ENCODE measurements around the gene CSDE1.
"Not testable (repeated sequence)": the region's sequence is repeated elsewhere in the genome, so short reads cannot be mapped to it uniquely, and the experiment has no call there.

CSDE1 gene

DNA sequence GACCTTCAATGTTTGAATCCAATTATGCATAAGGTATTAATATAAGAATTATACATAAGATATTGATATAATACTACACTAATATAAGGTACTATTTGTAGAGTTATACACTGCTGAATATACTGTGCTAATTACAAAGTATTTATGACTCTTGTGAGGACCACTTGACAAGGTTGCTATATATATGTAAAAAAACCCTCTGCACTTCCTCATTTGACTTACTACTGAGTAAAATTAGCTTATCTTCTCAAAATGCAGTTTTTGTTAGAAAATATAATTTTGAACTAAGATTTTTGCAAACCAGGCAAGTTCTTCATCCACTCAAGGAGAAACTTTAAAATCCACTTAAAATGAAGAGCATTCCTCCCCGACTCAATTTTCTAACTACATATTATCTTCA, 14.2 kb upstream of the CSDE1 start:
- Histone ChIP-seq H3K27ac (no peak overlapping the region), H3K4me1 (no peaks in the 10 kb centered on the region), H4K20me1 (no peaks in the 10 kb centered on the region), H3K27me3 (no peaks in the 10 kb centered on the region), H3K9ac (no peak overlapping the region), H3K4me2 (no peak overlapping the region), H3K9me3 (no peaks in the 10 kb centered on the region), H3K4me3 (no peak overlapping the region), H3K36me3 (peaks cover 76% of the 10 kb centered on the region)
- TF ChIP-seq Cebpa-rat (IDR thresholded peaks at IDR 0.05) = no peak

- H3K9me3 ChIP-seq = no peaks in the 10 kb centered on the region
- no peak overlapping the region for H3K4me2 ChIP-seq
- H3K9ac ChIP-seq = no peak overlapping the region
- no peaks in the 10 kb centered on the region for H3K4me1 ChIP-seq
- no peaks in the 10 kb centered on the region for H3K27me3 ChIP-seq
- H3K4me3 ChIP-seq = no peak overlapping the region
- no peak overlapping the region for H3K27ac ChIP-seq
- no peak for TF ChIP-seq Cebpa-rat (IDR thresholded peaks at IDR 0.05)
- peaks cover 69% of the 10 kb centered on the region for H3K36me3 ChIP-seq
- no peaks in the 10 kb centered on the region for H4K20me1 ChIP-seq
Measured at GRCh38 chr1:114770989-114771388, 13.2 kb upstream of the CSDE1 start.

GRCh38 chr1:114764689-114765088, 6.9 kb upstream of the CSDE1 start:
- Histone ChIP-seq H3K27ac (no peak overlapping the region), H3K4me3 (no peak overlapping the region), H4K20me1 (no peaks in the 10 kb centered on the region), H3K36me3 (peaks cover 15% of the 10 kb centered on the region; the same call in 1 of the 2 replicates), H3K4me1 (no peaks in the 10 kb centered on the region), H3K9me3 (no peaks in the 10 kb centered on the region; the same call in 1 of the 2 replicates), H3K27me3 (no peaks in the 10 kb centered on the region), H3K4me2 (no peak overlapping the region), H3K9ac (no peak overlapping the region)
- TF ChIP-seq Cebpa-rat (IDR thresholded peaks at IDR 0.05) = no peak

- TF ChIP-seq Cebpa-rat (IDR thresholded peaks at IDR 0.05) = no peak
- H3K27ac ChIP-seq = peak overlapping the region; percentile 100
- no peaks in the 10 kb centered on the region for H3K9me3 ChIP-seq
- peaks cover 39% of the 10 kb centered on the region for H4K20me1 ChIP-seq
- H3K4me2 ChIP-seq = peak overlapping the region; percentile 64
- no peaks in the 10 kb centered on the region for H3K27me3 ChIP-seq
- peak overlapping the region; percentile 100 for H3K9ac ChIP-seq
- H3K4me1 ChIP-seq = peaks cover 38% of the 10 kb centered on the region
- H3K4me3 ChIP-seq = peak overlapping the region; percentile 98
- H3K36me3 ChIP-seq = peaks cover 6% of the 10 kb centered on the region; the same call in 1 of the 2 replicates
Measured at GRCh38 chr1:114758256-114758832, 560 bp upstream of the CSDE1 start.

GRCh38 chr1:114756949-114757454, 782 bp downstream of the CSDE1 start:
- peaks cover 49% of the 10 kb centered on the region for H3K4me1 ChIP-seq
- no peaks in the 10 kb centered on the region for H3K27me3 ChIP-seq
- peaks cover 52% of the 10 kb centered on the region for H4K20me1 ChIP-seq
- H3K9me3 ChIP-seq = no peaks in the 10 kb centered on the region
- TF ChIP-seq Cebpa-rat (IDR thresholded peaks at IDR 0.05) = peak; percentile 74
- H3K36me3 ChIP-seq = peaks cover 12% of the 10 kb centered on the region; the same call in 1 of the 2 replicates
- H3K27ac ChIP-seq = peak overlapping the region; percentile 100
- peak overlapping the region; percentile 100 for H3K9ac ChIP-seq
- H3K4me3 ChIP-seq = peak overlapping the region; percentile 98
- peak overlapping the region; percentile 85 for H3K4me2 ChIP-seq

GRCh38 chr1:114756009-114756892, 1.5 kb downstream of the CSDE1 start:
- no peaks in the 10 kb centered on the region for H3K9me3 ChIP-seq
- TF ChIP-seq Cebpa-rat (IDR thresholded peaks at IDR 0.05) = no peak
- peaks cover 56% of the 10 kb centered on the region for H3K4me1 ChIP-seq
- peak overlapping the region; percentile 100; the same call in 1 of the 2 replicates for H3K27ac ChIP-seq
- H3K9ac ChIP-seq = peak overlapping the region; percentile 100
- peak overlapping the region; percentile 85 for H3K4me2 ChIP-seq
- H4K20me1 ChIP-seq = peaks cover 60% of the 10 kb centered on the region
- no peaks in the 10 kb centered on the region for H3K27me3 ChIP-seq
- peak overlapping the region; percentile 98 for H3K4me3 ChIP-seq
- H3K36me3 ChIP-seq = peaks cover 12% of the 10 kb centered on the region; the same call in 1 of the 2 replicates

DNA sequence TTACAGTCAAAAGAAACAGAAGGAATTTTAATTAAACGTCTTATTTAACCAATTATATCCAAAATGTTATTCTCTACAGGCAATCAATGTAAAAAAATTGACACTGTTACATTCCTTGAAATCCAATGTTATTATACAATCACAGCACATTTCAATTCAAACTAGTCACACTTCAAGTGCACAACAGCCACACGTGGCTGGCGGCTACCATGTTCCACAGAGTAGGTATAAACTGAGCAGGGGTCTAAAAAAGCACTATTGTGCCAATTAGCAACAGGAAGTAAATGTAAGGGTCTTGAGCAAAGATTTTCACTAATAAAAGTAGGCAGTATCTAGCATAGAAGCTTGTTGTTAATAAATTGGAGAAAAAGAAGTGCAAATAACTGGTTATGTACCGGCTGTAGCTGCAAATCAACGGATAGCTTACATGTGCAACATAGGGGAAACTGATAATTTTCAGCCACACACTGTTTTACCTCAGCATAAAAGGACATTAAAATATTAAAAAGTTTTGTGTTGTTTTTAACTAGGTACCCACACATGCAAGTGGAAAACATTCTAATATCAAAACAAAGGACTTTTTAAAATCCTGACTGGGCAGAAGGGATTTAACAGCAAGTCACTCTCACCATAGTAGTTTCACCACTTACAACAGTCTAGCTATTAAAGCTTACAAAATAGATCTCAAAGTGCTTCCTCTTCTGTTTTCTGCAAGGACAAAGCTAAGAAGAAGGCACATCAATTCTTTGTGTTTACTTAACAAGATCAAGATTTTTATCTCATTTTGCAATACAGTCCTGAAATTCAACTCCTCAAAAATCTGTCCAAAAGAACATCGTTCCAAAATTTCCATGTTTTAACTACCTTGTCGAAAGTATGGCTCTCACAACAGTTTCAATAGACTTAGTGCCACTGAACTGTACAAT, 2.5 kb downstream of the CSDE1 start:
- Histone ChIP-seq H4K20me1 (peaks cover 70% of the 10 kb centered on the region), H3K9ac (peak overlapping the region; percentile 100; the same call in 1 of the 2 replicates), H3K4me2 (peak overlapping the region; percentile 85), H3K27ac (no peak overlapping the region), H3K36me3 (peaks cover 18% of the 10 kb centered on the region; the same call in 1 of the 2 replicates), H3K9me3 (no peaks in the 10 kb centered on the region), H3K4me3 (peak overlapping the region; percentile 98), H3K4me1 (peaks cover 63% of the 10 kb centered on the region), H3K27me3 (no peaks in the 10 kb centered on the region)
- TF ChIP-seq Cebpa-rat (IDR thresholded peaks at IDR 0.05) = no peak

- peaks cover 63% of the 10 kb centered on the region for H3K4me1 ChIP-seq
- H3K9ac ChIP-seq, H3K27me3 ChIP-seq, H3K27ac ChIP-seq, H3K4me3 ChIP-seq, H3K9me3 ChIP-seq: not testable (repeated sequence)
- H4K20me1 ChIP-seq = peaks cover 85% of the 10 kb centered on the region
- peaks cover 34% of the 10 kb centered on the region for H3K36me3 ChIP-seq
- H3K4me2 ChIP-seq = peak overlapping the region; percentile 85
Measured at GRCh38 chr1:114753702-114754101, 4.1 kb downstream of the CSDE1 start.

- H3K36me3 ChIP-seq = peaks cover 40% of the 10 kb centered on the region
- H4K20me1 ChIP-seq = peaks cover 91% of the 10 kb centered on the region
- no peak for TF ChIP-seq Cebpa-rat (IDR thresholded peaks at IDR 0.05)
- no peak overlapping the region for H3K9ac ChIP-seq
- H3K4me2 ChIP-seq = no peak overlapping the region
- no peak overlapping the region for H3K4me3 ChIP-seq
- H3K4me1 ChIP-seq = peaks cover 58% of the 10 kb centered on the region
- H3K27ac ChIP-seq = no peak overlapping the region
- H3K27me3 ChIP-seq = no peaks in the 10 kb centered on the region
- H3K9me3 ChIP-seq = no peaks in the 10 kb centered on the region
Measured at GRCh38 chr1:114753143-114753542, 4.6 kb downstream of the CSDE1 start.
